Measurements from ENCODE around the gene MAGEB4. TPM values are rescaled to one million over a fixed set of nuclear protein-coding genes. Genes with fewer than 3 reads are reported as not detected.

MAGEB4 gene
- polyA plus RNA-seq, 2 of the 4 experiments (the other 2 are of a cell fraction): not detected

- TF ChIP-seq CTCF (IDR thresholded peaks at IDR 0.05) (no peak), EP300 (IDR thresholded peaks at IDR 0.05) (peak; percentile 24 to 49; a peak in 2 of 5 replicates), EHF (CRISPR knock-in tag; IDR thresholded peaks at IDR 0.05) (no peak), POLR2AphosphoS2 (conservative IDR thresholded peaks at IDR 0.05; ENCODE audit: low read length) (no peak), FOXS1 (CRISPR knock-in tag; IDR thresholded peaks at IDR 0.05) (no peak), ZSCAN20 (CRISPR knock-in tag; IDR thresholded peaks at IDR 0.05) (no peak), TFCP2L1 (CRISPR knock-in tag; IDR thresholded peaks at IDR 0.05) (no peak), CBX8 (IDR thresholded peaks at IDR 0.05) (no peak)
These were observed 41.8 kb downstream of the MAGEB4 start (continued) for GRCh38 chrX:30283456-30284200.

Other genes with a start within 250 kb of the MAGEB4 start
- gene MAGEB2, start 26.4 kb upstream of the MAGEB4 start, polyA plus RNA-seq (2011; rRNA removed): 0.04 and 0.07 TPM in 2 replicates
- not detected in 3 replicates for gene MAGEB2, start 26.4 kb upstream of the MAGEB4 start, polyA plus RNA-seq (2017; fragmentation: RNase III; extraction: RNeasy Plus Mini Kit Qiagen cat#74134 plus additional on column Dnase treatment)
- gene MAGEB3, start 11.3 kb upstream of the MAGEB4 start, polyA plus RNA-seq (2011; rRNA removed): not detected in 2 replicates
- not detected in 3 replicates for gene MAGEB3, start 11.3 kb upstream of the MAGEB4 start, polyA plus RNA-seq (2017; fragmentation: RNase III; extraction: RNeasy Plus Mini Kit Qiagen cat#74134 plus additional on column Dnase treatment)
- gene MAGEB1, start 5.1 kb downstream of the MAGEB4 start, polyA plus RNA-seq (2011; rRNA removed): not detected in 2 replicates
- not detected in 3 replicates for gene MAGEB1, start 5.1 kb downstream of the MAGEB4 start, polyA plus RNA-seq (2017; fragmentation: RNase III; extraction: RNeasy Plus Mini Kit Qiagen cat#74134 plus additional on column Dnase treatment)
- gene NR0B1, start 67.4 kb downstream of the MAGEB4 start, polyA plus RNA-seq (2011; rRNA removed): 26.6 and 30.0 TPM in 2 replicates
- gene NR0B1, start 67.4 kb downstream of the MAGEB4 start, polyA plus RNA-seq (2017; fragmentation: RNase III; extraction: RNeasy Plus Mini Kit Qiagen cat#74134 plus additional on column Dnase treatment): 17.9 to 21.1 TPM (median 19.5 TPM) in 3 replicates